ENCODE data around the gene RFK. TPM values are rescaled to one million over a fixed set of nuclear protein-coding genes. Genes with fewer than 3 reads are reported as not detected.
A peak's percentile ranks its signal among the peaks of the same experiment; 100 is the strongest.
"Not testable (repeated sequence)": the region's sequence is repeated elsewhere in the genome, so short reads cannot be mapped to it uniquely, and the experiment has no call there.

RFK gene
- 410 and 434 TPM in 2 replicates for total RNA-seq (2014; rRNA removed; shearing (Covaris generic))
- polyA plus RNA-seq (2014; cell fraction: nucleus; rRNA removed), result 96.1 and 146 TPM in 2 replicates

- DNase-seq (ENCODE audit: extremely low read depth, low read depth), result peak; percentile 89
Measured at GRCh38 chr9:76394195-76394959, at the start of gene RFK. TSS of gene RFK (minus strand) at chr9:76394426. CDS start at chr9:76394171, 255 bp downstream.

GRCh38 chr9:76443887-76444286 lies 49.7 kb upstream of the RFK start:
- no peak for DNase-seq (ENCODE audit: extremely low read depth, low read depth)

GRCh38 chr9:76441551-76442322 lies 47.5 kb upstream of the RFK start:
- DNase-seq (ENCODE audit: extremely low read depth, low read depth), result no peak

DNA sequence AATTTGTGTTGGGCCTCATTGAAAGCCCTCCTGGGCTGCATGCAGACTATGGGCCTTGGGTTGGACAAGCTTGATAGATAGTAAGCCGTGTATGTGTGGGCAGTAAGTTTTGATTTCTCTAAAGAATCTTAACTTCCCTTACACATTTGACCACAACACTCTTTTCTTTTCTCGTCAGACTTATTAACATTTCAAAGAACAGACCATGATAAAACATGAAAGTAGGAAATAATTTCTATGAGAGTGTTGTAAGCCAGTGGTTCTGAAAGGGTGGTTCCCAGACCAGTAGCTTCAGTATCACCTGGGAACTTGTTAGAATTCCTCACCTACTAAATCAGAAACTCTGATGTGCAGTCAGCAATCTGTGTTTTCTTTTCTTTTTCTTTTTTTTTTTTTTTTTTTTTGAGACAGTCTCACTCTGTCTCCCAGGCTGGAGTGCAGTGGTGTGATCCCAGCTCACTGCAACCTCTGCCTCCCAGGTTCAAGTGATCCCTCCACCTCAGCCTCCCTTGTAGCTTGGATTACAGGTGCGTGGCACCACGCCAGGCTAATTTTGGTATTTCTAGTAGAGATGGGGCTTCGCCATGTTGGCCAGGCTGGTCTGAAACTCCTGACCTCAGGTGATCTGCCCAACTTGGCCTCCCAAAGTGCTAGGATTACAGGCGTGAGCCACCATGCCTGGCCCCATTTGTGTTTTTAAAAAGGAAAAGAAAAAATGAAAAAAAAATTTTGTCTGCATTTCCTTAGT lies 44.8 kb upstream of the RFK start:
- no peak for DNase-seq (ENCODE audit: extremely low read depth, low read depth)

- DNase-seq (ENCODE audit: extremely low read depth, low read depth), result not testable (repeated sequence)
Measured at GRCh38 chr9:76437017-76437699, 42.9 kb upstream of the RFK start.

- not testable (repeated sequence) for DNase-seq (ENCODE audit: extremely low read depth, low read depth)
Measured at GRCh38 chr9:76434897-76435296, 40.7 kb upstream of the RFK start.

DNA sequence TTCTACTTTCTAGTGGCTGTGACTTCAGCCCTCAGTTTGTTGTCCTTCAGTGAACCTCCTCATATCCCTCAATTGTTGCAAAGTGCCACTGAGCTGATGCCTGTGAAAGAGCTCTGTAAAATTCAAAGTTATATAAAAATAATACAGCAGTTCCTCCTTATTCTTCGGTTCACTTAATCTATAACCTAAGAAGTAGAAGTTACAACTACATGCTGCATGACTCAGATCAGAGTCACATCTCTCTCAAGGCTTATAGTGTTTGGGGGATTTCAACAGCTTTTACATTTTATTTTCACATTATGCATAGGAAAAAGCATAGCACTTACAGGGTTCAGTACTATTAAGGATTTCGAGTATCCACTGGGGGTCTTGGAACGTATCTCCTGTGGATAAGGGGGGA lies 39.6 kb upstream of the RFK start:
- no peak for DNase-seq (ENCODE audit: extremely low read depth, low read depth)

GRCh38 chr9:76433406-76433805 lies 39.2 kb upstream of the RFK start:
- DNase-seq (ENCODE audit: extremely low read depth, low read depth), result no peak

DNA sequence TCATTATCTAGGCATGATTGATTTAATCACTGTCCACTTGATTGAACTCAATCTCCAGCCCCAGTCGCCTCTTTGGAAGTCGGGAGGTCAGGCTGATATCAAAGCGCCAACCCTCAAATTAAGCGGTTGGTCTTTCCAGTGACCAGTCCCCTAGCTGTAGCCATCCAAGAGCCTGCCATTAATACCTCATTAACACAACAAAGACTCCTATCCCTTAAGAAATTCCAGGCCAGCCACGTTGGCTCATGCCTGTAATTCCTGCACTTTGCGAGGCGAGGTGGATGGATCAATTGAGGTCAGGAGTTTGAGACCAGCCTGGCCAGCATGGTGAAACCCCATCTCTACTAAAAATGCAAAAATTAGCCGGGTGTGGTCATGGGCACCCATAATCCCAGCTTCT lies 37.4 kb upstream of the RFK start:
- no peak for DNase-seq (ENCODE audit: extremely low read depth, low read depth)

- DNase-seq (ENCODE audit: extremely low read depth, low read depth), result no peak
Measured at GRCh38 chr9:76426807-76427419, 32.7 kb upstream of the RFK start.

DNA sequence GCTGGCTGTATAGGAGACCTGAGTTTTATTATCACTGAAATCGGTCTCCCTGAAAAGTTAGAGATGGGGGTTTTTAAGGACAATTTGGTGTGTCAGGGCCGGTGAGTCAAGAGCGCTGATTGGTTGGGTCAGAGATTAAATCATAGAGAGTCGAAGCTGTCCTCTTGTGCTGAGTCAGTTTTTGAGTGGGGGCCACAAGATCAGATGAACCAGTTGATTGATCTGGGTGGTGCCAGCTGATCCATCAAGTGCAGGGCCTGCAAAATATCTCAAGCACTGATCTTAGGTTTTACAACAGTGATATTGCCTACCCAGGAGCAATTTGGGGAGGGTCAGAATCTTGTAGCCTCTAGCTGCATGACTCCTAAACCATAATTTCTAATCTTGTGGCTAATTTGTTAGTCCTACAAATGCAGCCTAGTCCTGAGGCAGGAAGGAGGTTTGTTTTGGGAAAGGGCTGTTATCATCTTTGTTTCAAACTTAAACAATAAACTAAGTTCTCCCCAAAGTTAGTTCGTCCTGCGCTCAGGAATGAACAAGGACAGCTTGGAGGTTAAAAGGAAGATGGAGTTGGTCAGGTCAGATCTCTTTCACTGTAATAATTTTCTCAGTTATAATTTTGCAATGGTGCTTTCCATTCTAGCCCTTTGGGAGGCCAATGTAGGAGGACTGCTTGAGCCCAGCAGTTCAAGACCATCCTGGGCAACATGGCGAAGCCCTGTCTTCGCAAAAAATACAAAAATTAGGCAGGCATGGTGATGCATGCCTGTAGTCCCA lies 31.6 kb upstream of the RFK start:
- DNase-seq (ENCODE audit: extremely low read depth, low read depth), result no peak

DNA sequence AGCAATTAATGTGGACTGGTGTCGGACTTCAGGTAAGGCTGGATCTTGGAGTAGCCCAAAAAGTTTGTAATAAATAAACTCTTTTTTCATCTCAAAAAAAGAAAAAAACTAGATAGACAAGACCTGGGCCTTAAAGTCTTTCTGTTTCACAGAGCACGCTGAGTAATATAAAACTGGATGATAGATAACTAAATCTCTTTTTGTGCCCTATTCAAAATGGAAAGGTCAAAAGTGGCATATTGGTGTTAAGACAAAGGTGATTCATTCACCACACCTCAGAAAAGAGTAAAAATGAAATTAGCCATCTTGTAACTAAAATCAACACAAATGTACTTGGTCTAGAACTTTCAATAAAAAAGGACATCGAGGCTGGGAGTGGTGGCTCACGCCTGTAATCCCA lies 30.3 kb upstream of the RFK start:
- DNase-seq (ENCODE audit: extremely low read depth, low read depth), result no peak

DNA sequence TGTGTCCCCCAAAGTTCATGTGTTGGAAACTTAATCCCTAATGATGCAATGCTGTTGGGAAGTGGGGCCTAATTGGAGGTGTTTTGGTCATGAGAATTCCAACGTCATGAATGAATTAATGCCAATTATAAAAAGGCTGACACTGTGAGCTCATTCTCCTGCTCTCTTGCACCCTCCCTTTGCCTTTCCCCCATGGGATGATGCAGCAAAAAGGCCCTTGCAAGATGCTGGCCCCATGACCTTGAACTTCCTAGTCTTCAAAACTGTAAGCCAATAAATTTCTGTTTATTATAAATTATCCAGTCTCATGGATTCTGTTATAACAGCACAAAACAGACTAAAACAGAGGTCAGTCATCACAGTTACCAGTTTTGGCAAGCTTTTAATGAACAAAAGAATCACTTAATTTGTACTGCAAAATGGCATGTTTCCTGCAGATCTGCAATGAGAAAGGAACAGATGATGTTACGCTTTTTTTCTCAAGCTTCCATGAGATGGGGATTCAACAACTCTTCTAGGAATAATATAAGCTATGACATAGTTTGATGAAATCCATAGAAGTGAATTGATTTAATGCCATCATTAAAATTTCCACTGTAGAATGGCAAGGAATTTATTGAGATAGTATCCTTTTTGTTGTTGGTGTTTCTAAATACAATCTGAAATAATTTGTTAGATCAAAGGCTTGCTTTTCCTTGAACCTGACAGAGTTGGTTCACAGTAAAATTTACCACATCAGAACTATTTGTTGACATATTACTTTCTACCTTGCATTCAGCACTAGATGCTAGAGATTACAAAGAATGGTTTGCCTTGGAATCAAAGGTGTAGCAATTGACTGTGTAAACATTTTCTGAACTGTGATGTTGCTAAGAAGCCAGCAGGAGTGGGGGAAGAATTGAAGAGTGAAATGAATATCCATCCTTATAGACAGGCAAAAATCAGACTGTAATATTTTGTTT lies 29.3 kb upstream of the RFK start:
- no peak for DNase-seq (ENCODE audit: extremely low read depth, low read depth)

DNA sequence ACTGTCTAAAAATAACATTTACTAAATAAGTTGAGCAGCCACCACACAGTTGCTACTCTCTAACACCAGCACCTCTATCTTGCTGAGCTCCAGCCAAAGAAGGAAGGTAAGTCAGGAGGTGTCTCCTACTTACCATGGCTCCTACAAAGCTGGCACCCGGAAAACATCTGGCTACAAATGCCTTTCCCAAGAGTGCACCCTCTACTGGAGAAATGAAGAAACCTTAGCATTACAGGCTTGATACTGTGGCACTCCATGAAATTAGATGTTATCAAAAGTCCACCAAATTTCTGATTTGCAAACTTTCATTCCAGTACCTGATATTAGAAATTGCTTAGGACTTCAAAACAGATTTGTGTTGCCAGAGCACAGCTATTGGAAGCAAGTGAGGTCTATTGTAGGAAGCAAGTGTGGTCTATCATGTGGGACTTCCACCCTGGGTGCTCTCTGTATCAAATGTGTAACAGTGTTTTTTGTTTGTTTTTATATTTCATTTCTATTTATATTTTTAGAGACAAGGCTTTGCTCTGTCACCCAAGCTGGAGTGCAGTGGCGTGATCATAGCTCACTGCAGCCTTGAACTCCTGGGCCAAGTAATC lies 25.7 kb upstream of the RFK start:
- peak; percentile 47 for DNase-seq (ENCODE audit: extremely low read depth, low read depth)

- no peak for DNase-seq (ENCODE audit: extremely low read depth, low read depth)
Measured at GRCh38 chr9:76417394-76417793, 23.2 kb upstream of the RFK start.

GRCh38 chr9:76415731-76416130 lies 21.5 kb upstream of the RFK start:
- no peak for DNase-seq (ENCODE audit: extremely low read depth, low read depth)

DNA sequence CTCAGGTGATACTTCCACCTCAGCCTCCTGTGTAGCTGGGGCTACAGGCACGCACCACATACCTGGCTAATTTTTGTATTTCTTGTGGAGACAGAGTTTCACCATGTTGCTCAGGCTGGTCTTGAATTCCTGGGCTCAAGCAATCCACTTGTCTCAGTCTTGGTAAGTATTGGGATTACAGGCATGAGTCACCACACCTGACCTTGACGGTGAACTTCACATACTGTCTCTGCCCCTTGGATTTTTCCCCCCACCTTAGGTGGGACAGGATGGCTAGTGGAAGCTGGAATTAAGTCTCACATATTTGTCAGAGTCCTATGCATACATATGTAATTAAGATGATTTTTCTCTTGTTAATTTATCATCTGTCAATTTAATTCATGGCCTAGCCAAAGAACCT lies 20.9 kb upstream of the RFK start:
- DNase-seq (ENCODE audit: extremely low read depth, low read depth), result no peak

GRCh38 chr9:76414661-76415060 lies 20.4 kb upstream of the RFK start:
- no peak for DNase-seq (ENCODE audit: extremely low read depth, low read depth)
